Measurements from ENCODE around the gene EPHX1. TPM values are rescaled to one million over a fixed set of nuclear protein-coding genes. Genes with fewer than 3 reads are reported as not detected.
"Not testable (repeated sequence)": the region's sequence is repeated elsewhere in the genome, so short reads cannot be mapped to it uniquely, and the experiment has no call there.

The EPHX1 gene
- polyA plus RNA-seq, 1 donor, result 25.9 TPM

DNA sequence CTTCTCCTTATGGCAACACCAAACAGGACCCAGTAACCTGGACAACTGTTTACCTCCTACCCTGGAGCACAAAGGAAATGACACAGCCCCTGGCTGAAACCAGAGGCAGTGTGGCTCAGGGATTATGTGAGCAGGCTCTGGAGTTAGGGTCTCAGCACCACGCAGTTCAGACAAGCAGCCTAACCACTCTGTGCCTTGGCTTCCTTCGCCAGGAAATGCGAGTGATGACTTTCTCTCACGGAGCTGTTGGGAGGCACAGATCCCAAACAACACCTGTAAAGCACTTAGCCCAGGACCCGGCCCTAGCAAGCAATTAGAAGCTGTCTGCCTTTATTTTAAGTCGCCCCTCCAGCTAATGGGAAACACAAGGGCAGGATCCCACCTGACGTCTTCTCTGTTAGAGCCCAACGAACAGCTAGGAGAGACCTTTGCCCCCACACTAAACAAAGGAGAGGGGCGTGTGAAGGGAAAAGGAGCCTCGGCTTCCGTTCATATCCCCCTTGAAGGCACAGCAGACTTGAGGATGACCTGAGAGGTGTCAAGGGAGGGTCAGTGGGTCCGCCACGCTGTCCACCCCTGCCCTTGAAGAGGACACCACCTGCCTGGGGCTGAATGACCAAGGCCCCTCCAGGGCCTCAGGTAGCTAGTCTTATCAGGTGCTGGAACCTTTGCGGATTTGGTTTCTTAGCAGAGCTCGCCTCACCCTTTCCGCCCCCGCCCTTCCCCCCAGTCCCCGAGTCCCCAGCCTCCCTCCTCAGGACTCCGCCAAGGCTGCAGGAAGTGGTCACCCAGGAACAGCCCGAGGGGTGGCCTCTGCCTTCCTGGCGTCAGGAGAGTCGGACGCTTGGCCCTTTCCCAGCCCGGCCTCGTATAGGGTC lies 71.4 kb downstream of the EPHX1 start:
- DNase-seq (ENCODE audit: low read depth), result no peak

DNA sequence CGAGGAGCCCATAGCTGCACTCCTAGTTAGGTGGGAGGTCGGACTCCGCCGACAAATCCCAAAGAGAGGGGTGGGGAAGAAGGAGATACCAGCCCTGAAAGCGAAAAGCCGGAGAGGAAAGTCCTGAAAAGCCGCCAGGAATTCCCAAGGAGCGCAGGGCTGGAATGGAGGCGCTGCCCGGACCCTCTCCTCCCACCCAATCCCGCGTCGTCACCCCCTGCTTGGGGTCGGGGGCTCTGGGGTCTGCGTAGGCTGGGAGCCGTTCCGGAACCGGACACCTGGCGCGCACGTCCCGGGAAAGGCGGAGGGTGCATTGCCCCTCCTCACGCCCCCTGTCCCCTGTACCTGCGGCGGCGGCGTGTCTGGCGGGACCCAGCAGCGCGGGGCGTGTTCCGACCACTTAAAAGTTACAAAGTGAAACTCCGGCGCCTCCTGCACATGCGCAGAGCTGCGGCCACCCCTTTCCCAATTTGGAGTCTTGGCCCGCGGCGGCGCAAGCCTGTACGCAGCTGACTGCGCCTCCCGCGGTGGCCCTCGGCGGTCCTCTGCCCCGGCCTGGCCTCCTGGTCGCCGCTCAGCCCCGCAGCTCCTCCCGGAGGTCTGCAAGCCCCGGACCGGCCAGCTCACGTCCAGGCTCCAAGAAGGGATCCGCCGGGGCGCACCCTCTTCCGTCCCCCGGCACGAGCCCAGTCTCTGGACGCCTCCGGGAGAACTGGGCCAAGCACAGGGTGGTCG lies 72.2 kb downstream of the EPHX1 start, which contains the start of gene TMEM63A:
Gene TMEM63A (minus strand): TSS at position 422 of the 735 bp plus-strand sequence. CDS start 4,800 bp downstream, outside the sequence.
- peak; percentile 57 for DNase-seq (ENCODE audit: low read depth)

DNA sequence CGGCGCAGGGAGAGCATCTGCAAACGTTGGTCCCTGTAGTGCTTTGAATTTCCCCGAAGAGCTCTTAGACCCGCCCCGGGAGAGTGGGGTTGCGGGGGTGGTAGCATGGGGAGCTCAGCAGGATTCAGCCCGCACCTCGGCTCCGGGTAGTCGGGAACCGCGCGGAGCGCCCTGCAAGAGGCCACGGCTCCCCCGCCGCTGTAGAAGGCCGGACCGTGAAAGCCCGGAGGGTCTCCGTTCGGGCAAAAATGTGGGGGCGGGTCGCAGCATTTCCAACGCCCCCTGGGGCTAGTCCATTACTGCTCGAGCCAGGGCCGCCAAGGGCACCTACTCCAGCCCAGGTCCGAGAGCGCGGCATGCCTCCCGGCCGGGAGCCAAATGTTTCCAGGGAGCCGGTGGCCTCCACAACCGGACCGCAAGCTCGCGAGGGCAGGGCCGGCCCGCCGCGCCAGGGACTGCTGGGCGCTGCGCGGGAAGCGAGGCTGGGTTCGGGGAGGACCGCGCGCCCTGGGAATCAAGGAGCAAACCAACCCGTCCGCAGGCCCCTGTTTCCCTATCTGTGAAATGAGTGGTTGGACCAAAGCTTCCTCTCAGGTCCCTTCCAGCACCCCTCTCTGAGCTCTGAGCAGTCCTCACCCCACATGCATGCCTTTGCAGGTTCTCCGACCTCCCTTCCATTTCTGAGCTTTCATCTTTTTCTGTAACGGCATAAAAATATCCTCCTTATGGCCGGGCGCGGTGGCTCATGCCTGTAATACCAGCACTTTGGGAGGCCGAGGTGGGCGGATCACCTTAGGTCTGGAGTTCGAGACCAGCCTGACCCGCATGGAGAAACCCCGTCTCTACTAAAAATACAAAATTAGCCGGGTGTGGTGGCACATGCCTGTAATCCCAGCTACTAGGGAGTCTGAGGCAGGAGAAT lies 73.0 kb downstream of the EPHX1 start:
- DNase-seq (ENCODE audit: low read depth), result no peak

DNA sequence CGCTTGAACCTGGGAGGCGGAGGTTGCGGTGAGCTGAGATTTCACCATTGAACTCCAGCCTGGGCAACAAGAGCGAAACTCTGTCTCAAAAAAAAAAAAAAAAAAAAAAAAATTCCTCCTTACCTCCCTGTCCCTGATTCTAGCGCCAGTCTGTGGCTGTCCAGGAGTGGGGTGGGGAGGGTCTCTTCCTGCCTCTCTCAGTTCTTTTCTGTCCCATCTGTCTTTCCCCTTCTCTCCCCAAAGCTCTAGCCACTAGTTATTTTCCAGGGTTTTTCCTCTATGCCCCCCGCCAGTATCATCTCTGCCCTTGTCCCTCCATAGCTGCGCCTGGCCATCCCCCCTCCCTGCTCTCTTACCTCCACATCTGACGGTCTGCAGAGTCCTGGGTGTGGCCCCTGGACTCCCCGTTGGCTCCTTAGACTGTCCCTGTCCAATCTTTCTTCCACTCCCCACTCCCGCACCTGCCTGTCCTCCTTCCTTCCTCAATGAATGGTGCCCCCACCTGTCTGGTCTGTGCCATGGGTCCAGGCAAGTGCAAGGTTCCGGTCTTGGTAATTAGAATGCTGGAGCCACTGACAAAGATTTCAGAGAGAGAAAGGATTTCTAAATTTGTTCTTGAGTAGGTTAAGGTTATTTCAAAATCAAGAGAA lies 73.8 kb downstream of the EPHX1 start:
- no peak for DNase-seq (ENCODE audit: low read depth)

DNA sequence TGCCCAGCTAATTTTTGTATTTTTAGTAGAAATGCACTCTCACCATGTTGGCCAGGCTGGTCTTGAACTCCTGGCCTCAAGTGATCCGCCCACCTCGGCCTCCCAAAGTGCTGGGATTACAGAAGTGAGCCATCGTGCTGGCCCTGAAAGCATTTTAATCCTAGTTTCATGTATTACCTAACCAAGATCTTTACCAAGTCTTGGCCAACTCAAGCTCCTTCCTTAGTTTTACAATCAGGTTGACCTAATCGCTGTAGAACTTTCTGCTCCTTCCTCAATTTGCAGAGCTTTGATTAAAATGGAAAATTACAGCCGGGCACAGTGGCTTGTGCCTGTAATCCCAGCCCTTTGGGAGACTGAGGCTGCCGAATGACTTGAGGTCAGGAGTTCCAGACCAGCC lies 75.4 kb downstream of the EPHX1 start:
- no peak for DNase-seq (ENCODE audit: low read depth)

DNA sequence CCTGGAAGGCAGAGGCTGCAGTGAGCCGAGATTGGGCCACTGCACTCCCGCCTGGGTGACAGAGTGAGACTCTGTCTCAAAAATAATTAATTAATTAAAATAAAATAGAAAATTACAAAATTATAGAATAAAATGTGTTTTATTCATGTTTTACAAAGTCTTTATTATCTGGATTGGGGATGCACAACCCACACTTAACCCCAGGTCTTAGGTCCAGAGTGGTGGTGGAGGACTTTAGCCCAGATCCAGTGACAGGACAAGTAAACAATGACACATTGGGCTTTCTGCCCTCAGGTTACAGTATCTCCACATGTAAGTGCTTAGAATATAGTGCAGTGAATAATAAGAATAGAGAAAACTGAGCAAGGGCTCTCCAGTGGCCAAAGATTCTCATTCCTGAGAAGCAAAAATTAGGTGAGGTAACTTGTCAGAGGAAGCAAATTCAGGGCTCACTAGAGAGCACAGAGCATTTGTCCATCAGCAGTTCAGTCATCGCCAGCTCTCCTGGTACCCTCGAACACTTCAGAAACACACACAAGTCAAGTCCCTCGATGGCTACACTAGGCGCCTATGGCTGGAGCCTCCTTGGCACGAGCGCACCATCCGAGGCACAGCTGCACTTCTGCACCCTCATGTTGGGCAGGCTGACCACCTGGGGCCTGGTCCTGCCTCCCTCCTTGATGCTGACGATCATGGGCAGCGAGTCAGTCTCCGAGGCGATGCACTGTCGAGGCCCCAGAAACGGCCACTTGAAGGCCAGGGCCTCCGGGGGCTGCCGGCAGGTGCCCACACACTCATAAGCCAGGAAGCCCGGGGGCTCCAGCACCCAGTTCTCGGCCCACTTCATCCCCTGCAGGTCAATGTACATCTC lies 76.5 kb downstream of the EPHX1 start:
- no peak for DNase-seq (ENCODE audit: low read depth)

DNA sequence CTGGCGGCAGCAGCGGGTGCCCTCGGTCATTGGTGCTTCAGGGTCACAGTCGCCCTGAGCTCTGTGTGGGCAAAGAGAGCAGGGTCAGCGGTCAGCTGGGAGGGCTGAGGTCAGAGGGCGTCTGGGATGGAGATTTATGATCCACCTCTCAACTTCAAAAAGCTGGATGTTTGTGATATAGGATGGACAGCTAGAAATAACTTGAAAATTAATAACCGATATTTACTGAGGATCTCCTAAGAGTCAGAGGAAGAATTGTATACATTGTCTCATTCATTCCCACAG lies 77.0 kb downstream of the EPHX1 start:
- no peak for DNase-seq (ENCODE audit: low read depth)

DNA sequence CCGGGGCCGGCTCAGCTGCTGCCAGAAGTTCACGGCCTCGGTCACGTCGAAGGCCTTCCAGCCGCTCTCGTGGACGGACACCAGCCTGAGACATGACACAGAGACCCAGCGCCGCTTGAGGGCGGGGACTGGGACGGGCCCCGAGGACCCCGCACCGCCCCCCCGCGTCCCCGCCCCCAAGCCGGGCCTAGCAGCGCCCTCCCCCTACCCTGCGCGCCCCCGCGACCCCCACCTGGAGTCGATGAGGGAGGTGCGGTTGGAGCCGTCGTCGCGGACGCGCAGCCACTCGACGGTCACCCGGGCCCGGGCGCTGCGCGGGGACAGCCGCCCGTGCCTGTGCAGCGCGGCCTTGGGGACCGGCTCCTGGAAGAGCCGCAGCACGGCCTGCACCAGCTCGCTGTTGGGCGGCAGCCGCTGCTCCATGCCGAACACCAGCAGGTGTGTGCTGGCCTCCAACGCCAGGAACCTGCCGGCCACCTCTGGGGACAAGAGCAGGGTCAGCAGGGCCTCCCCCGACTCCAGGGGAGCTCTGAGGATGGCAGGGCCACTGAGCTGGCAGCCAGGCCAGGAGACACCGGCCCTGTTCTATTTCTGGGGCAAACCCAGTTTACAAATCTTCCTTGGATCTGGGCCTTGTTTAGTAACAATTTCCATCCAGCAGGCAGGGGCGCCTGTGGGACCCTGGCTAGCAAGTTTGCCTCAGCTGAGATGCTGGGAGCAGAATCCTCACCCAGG lies 77.8 kb downstream of the EPHX1 start:
- not testable (repeated sequence) for DNase-seq (ENCODE audit: low read depth)

DNA sequence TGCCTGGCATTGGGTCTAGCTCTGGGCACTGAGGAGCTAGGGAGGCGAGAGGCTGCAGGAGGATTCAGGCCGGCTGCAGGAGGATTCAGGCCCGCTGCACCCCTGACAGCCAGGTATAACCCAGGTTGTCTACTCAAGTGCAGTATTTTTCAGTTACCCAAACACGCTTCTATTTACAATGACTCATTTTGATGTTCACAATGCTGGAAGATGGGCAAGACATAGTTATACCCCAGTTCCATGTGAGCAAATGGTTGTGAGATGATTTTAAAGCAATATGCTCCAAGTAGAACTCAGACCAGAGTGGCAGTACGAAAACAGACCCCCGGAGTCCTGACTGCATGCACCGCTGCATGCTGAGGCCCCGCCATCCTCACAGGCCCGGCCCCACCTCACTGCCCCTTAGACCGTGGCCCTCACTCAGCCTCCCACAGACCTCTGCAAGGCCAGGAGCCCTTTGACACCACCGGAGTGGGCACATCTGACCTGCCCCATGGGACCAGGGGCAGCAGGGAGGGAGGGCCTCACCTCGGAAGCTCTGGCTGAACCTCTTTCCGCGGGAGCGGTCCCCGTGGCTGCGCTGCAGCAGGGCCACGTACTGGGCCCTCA lies 78.5 kb downstream of the EPHX1 start:
- no peak for DNase-seq (ENCODE audit: low read depth)

DNA sequence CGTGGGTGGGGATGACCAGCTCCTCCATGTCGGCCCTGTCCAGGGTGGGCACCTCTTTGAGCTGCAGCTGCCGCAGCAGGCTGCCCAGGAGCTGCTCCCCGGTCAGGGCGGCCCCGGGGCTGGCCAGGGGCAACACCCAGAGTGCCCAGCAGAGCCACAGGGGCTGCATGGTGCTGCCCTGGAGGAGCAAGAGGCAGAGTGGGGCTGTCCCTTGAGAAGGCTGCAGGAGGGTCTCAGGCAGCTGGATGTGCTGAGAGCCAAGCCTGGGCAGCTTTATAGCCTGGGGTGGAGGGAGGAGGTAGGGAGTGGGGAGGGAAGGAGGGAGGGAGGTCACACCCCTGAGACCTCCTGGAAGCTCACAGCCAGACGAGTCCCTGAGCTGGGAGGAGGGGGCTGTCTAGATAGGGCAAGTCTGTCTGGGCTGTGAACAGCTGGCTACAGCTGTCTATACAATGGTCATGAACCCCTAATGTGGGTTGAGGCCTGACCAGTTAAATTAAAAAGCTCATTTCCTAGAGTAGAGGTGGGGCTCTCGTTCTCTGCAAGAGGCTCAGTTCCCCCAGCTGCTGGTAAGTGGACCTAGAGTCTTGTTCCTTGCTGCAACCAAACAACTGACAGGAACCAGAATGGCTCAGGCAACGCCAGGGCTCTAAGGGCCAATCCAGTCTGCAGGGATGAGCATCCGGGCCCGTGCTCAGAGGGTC lies 79.1 kb downstream of the EPHX1 start, which contains the start of gene LEFTY1:
Gene LEFTY1 (minus strand): TSS at position 249 of the 704 bp plus-strand sequence. CDS start 80 bp downstream, at position 169.
- no peak for DNase-seq (ENCODE audit: low read depth)

DNA sequence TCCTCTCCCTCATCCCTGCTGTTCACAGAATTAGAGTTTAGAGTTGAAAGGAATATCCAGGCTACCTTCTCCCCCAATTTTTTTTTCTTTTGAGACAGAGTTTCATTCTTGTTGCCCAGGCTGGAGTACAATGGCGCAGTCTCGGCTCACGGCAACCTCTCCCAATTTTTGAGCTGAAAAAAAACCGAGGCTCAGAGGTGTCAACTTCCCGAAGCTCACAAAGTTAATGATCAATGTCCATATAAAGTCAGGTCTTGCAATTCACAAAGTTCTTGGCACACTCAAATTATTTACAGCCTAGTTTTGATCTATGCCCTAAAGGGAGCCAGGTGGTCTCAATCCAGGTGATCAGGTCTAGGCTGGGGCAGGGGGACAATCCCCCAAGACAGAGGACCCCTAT lies 79.8 kb downstream of the EPHX1 start:
- DNase-seq (ENCODE audit: low read depth), result no peak

DNA sequence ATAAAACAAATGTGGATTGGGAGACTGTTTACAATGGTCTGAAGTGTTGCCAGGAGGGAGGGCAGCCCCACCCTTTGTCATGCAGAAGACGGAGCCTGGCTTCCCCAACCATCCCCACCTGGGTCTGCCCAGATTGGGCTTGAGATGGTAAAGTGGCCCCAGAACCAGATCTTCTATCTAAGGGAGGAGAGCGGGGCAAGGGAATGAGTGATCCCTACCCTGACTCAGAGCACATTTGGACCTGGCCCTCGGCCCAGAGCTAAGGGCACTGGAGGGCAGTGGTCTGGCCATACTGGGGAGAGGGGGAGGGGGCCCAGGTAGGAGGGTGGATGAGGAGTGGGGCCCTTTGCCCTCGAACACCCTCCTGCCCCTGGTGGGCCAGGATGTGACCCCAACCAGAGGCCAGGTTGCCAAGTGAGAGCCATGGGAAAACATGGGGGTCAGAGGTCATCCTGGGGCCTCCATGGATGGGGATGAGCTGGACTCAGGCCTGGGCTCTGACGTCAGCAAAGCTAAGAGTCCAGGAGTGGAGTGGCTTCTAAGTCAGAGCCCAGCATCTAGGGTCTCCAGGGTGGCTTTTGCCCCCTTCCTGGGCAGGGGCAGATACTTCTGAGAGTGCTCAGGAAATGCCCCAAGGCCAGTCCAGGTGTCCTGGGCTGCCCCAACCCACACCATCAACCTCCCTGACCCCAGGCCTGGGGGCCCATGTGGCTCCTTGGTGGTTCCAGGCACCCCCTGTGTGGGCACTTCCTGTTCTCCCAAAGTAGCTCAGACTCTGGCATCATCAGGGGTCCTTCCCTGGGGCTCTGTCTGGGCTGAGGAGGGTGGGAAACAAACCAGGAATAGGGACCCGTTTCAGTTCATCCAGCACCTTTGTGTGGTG lies 80.7 kb downstream of the EPHX1 start:
- no peak for DNase-seq (ENCODE audit: low read depth)

DNA sequence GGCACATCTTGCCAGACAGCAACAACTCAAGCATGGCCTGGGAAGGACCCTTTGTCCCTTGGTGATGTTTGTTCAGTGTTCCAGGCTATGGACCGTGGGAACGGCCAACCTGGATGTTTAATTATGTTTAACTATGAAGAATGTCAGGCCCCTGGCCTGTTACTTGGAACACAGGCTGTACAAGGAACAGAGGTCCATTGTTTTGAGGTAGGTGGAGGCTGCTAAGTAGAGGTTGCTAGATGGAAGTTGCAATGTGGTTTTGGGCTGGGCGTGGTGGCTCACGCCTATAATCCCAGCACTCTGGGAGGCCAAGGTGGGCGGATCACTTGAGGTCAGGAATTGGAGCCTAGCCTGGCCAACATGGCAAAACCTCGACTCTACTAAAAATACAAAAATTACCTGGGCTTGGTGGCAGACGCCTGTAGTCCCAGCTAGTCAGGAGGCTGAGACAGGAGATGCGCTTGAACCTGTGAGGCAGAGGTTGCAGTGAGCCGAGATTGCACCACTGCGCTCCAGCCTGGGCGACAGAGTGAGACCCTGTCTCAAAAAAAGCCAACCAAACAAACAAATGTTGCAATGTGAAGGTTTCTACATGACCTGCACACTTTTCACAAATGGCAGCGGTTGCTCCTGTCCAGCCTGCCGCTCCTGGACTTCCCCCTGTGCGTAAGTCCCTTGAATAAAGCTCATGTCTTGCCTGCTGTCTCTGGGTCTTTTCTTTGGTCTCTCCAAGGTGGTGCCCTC lies 81.5 kb downstream of the EPHX1 start:
- DNase-seq (ENCODE audit: low read depth), result no peak

DNA sequence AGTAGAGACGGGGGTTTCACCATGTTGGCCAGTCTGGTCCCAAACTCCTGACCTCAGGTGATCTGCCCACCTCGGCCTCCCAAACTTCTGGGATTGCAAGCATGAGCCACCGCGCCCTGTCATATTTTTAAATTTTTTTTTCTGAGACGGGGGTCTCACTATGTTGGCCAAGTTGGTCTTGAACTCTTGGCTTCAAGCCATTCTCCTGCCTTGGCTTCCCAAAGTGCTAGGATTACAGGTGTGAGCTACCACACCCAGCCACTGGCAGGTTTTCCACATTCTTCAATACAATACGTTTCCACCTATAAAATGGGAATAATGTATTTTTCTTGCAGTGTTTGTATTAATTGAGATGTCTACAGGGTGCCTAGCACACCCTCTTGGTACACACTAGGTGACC lies 82.4 kb downstream of the EPHX1 start:
- no peak for DNase-seq (ENCODE audit: low read depth)
